Neural crest cell (in vitro differentiated cells): ENCODE results near the gene TMEM50A. TPM values are rescaled to one million over a fixed set of nuclear protein-coding genes. Genes with fewer than 3 reads are reported as not detected.
A peak's percentile ranks its signal among the peaks of the same experiment; 100 is the strongest.
"Not testable (repeated sequence)": the region's sequence is repeated elsewhere in the genome, so short reads cannot be mapped to it uniquely, and the experiment has no call there.

ENCODE experiments used
- DNase-seq: peaks from one replicate; pipeline ENCODE4 v3.0.0; 2021; ENCODE audit warnings: low read depth, mixed read lengths, low spot score
- H3K27ac Mint-ChIP-seq: one replicate; pipeline ENCODE4 v1.8.0; 2021; ENCODE audit warnings: mild to moderate bottlenecking, mixed read lengths; ENCODE audit not compliant: unreplicated experiment
- H3K27me3 Mint-ChIP-seq: 2 replicates; pipeline ENCODE4 v1.8.0; 2021; ENCODE audit warnings: low read depth, mild to moderate bottlenecking, mixed read lengths
- H3K36me3 Mint-ChIP-seq: 2 replicates; pipeline ENCODE4 v1.8.0; 2021; ENCODE audit warnings: low read depth, mild to moderate bottlenecking, mixed read lengths
- H3K4me1 Mint-ChIP-seq: 2 replicates; pipeline ENCODE4 v1.8.0; 2021; ENCODE audit warnings: mixed read lengths
- H3K4me3 Mint-ChIP-seq: one replicate; pipeline ENCODE4 v1.8.0; 2021; ENCODE audit warnings: mild to moderate bottlenecking, mixed read lengths
- H3K9me3 Mint-ChIP-seq: 2 replicates; pipeline ENCODE4 v1.8.0; 2021; ENCODE audit warnings: mixed read lengths
- total RNA-seq: library from RNA; stranded (reverse); gene quantifications from 2 replicates; pipeline ENCODE4 v1.2.1, GENCODE V29; 2021

TMEM50A gene
- total RNA-seq, 1 donor from 2014 or later = 69.2 TPM

- not testable (repeated sequence) for H3K9me3 Mint-ChIP-seq, H3K27ac Mint-ChIP-seq, H3K4me1 Mint-ChIP-seq, H3K36me3 Mint-ChIP-seq, H3K4me3 Mint-ChIP-seq, H3K27me3 Mint-ChIP-seq, DNase-seq
Observed at GRCh38 chr1:25309486-25309885, 28.6 kb upstream of the TMEM50A start.

- not testable (repeated sequence) for H3K9me3 Mint-ChIP-seq, H3K36me3 Mint-ChIP-seq
Observed at GRCh38 chr1:25312806-25313470, 25.2 kb upstream of the TMEM50A start.

GRCh38 chr1:25320314-25320938 lies 17.7 kb upstream of the TMEM50A start:
- not testable (repeated sequence) for H3K4me3 Mint-ChIP-seq, H3K9me3 Mint-ChIP-seq, H3K27ac Mint-ChIP-seq, H3K36me3 Mint-ChIP-seq, H3K27me3 Mint-ChIP-seq, DNase-seq, H3K4me1 Mint-ChIP-seq

More at GRCh38 chr1:25312806-25313470, 25.2 kb upstream of the TMEM50A start:
- not testable (repeated sequence) for H3K4me1 Mint-ChIP-seq, H3K27ac Mint-ChIP-seq, DNase-seq, H3K27me3 Mint-ChIP-seq, H3K4me3 Mint-ChIP-seq

GRCh38 chr1:25322127-25322526 lies 16.0 kb upstream of the TMEM50A start:
- not testable (repeated sequence) for H3K27me3 Mint-ChIP-seq, H3K4me3 Mint-ChIP-seq, H3K27ac Mint-ChIP-seq, DNase-seq, H3K36me3 Mint-ChIP-seq, H3K4me1 Mint-ChIP-seq, H3K9me3 Mint-ChIP-seq

GRCh38 chr1:25324407-25324806 lies 13.7 kb upstream of the TMEM50A start:
- H3K36me3 Mint-ChIP-seq, H3K27me3 Mint-ChIP-seq, H3K9me3 Mint-ChIP-seq, H3K4me3 Mint-ChIP-seq, H3K27ac Mint-ChIP-seq, H3K4me1 Mint-ChIP-seq, DNase-seq: not testable (repeated sequence)

GRCh38 chr1:25327864-25328790 lies 10.0 kb upstream of the TMEM50A start:
- H3K36me3 Mint-ChIP-seq, DNase-seq, H3K27ac Mint-ChIP-seq, H3K27me3 Mint-ChIP-seq, H3K4me1 Mint-ChIP-seq, H3K9me3 Mint-ChIP-seq, H3K4me3 Mint-ChIP-seq: not testable (repeated sequence)

GRCh38 chr1:25328791-25329185 lies 9.3 kb upstream of the TMEM50A start:
- H3K36me3 Mint-ChIP-seq, DNase-seq, H3K27me3 Mint-ChIP-seq, H3K9me3 Mint-ChIP-seq, H3K4me1 Mint-ChIP-seq, H3K27ac Mint-ChIP-seq, H3K4me3 Mint-ChIP-seq: not testable (repeated sequence)

- not testable (repeated sequence) for H3K9me3 Mint-ChIP-seq, H3K27ac Mint-ChIP-seq, H3K27me3 Mint-ChIP-seq
Observed at GRCh38 chr1:25329336-25329735, 8.8 kb upstream of the TMEM50A start.

GRCh38 chr1:25329950-25330349 lies 8.2 kb upstream of the TMEM50A start:
- H3K4me3 Mint-ChIP-seq, H3K9me3 Mint-ChIP-seq, H3K36me3 Mint-ChIP-seq, H3K27ac Mint-ChIP-seq, H3K4me1 Mint-ChIP-seq, DNase-seq, H3K27me3 Mint-ChIP-seq: not testable (repeated sequence)

More at GRCh38 chr1:25329336-25329735, 8.8 kb upstream of the TMEM50A start:
- H3K4me3 Mint-ChIP-seq, DNase-seq, H3K36me3 Mint-ChIP-seq, H3K4me1 Mint-ChIP-seq: not testable (repeated sequence)

- H3K36me3 Mint-ChIP-seq, H3K9me3 Mint-ChIP-seq, H3K27ac Mint-ChIP-seq, H3K27me3 Mint-ChIP-seq: not testable (repeated sequence)
- peak; percentile 21 for DNase-seq
- peak overlapping the region; percentile 89 for H3K4me3 Mint-ChIP-seq
- peaks cover 25% of the 10 kb centered on the region for H3K4me1 Mint-ChIP-seq
Observed at GRCh38 chr1:25336922-25337354, 1.2 kb upstream of the TMEM50A start.

GRCh38 chr1:25337483-25338187 lies 499 bp upstream of the TMEM50A start:
- DNase-seq = peak; percentile 12
- Mint-ChIP-seq H3K4me3 (peak overlapping the region; percentile 96), H3K4me1 (peaks cover 25% of the 10 kb centered on the region)
- not testable (repeated sequence) for H3K27ac Mint-ChIP-seq, H3K9me3 Mint-ChIP-seq, H3K36me3 Mint-ChIP-seq, H3K27me3 Mint-ChIP-seq
